Measurements from ENCODE around the gene AK4. TPM values are rescaled to one million over a fixed set of nuclear protein-coding genes. Genes with fewer than 3 reads are reported as not detected.
"Not testable (repeated sequence)": the region's sequence is repeated elsewhere in the genome, so short reads cannot be mapped to it uniquely, and the experiment has no call there.

AK4 gene
- total RNA-seq, 6 donors from 2014 or later: 0.44 to 7.0 (median 3.6) TPM

DNA sequence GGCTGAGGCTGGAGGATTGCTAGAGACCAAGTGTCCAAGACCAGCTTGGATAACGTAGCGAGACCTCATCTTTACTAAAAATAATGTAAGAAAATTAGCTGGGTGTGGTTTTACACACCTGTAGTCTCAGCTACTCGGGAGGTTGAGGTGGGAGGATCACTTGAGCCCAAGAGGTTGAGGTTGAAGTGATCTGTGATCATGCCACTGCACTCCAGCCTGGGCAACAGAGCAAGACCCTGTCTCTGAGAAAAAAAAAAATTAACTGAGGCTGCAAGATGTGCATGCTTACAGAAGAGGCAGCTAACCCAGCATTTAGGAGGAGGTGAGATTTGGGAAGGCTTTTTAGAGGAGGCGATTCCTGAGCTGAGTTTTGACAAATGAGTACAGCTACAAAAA lies 9.5 kb downstream of the AK4 start:
- H3K4me1 ChIP-seq: no peaks in the 10 kb centered on the region
- TF ChIP-seq POLR2A (IDR thresholded peaks at IDR 0.05) (no peak), EP300 (IDR thresholded peaks at IDR 0.05) (no peak), POLR2AphosphoS5 (IDR thresholded peaks at IDR 0.05) (no peak)
- TF ChIP-seq, protein P1, sequence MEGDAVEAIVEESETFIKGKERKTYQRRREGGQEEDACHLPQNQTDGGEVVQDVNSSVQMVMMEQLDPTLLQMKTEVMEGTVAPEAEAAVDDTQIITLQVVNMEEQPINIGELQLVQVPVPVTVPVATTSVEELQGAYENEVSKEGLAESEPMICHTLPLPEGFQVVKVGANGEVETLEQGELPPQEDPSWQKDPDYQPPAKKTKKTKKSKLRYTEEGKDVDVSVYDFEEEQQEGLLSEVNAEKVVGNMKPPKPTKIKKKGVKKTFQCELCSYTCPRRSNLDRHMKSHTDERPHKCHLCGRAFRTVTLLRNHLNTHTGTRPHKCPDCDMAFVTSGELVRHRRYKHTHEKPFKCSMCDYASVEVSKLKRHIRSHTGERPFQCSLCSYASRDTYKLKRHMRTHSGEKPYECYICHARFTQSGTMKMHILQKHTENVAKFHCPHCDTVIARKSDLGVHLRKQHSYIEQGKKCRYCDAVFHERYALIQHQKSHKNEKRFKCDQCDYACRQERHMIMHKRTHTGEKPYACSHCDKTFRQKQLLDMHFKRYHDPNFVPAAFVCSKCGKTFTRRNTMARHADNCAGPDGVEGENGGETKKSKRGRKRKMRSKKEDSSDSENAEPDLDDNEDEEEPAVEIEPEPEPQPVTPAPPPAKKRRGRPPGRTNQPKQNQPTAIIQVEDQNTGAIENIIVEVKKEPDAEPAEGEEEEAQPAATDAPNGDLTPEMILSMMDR (IDR thresholded peaks at IDR 0.05): no peak
- H3K36me3 ChIP-seq: no peaks in the 10 kb centered on the region
- no peak for ATAC-seq (ENCODE audit: low FRiP score in 2 of 2)
- DNase-seq: no peak
- H3K27me3 ChIP-seq: no peaks in the 10 kb centered on the region
- no peak overlapping the region for H3K27ac ChIP-seq
- WGBS, 2 donors: 86 to 90% methylated on average over 4 of the region's 4 CpGs
- no peaks in the 10 kb centered on the region for H3K9me3 ChIP-seq
- H3K4me3 ChIP-seq: no peak overlapping the region

DNA sequence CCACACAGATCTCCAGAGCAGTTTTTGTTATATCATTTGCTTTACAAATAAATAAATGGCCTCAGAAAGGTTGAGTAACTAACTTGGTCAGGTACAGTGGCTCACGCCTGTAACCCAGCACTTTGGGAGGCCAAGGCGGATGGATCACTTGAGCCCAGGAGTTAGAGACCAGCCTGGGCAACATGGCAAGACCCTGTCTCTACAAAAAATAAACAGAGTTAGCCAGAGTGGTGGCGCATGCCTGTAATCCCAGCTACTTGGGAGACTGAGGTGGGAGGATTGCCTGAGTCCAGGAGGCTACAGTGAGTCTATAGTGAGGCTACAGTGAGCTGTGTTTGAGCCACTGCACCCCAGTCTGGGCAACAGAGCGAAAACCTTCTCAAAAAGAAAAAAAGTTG lies 11.3 kb downstream of the AK4 start:
- H3K27me3 ChIP-seq; DNase-seq; ATAC-seq (ENCODE audit: low FRiP score in 2 of 2); H3K27ac ChIP-seq; H3K4me3 ChIP-seq; H3K4me1 ChIP-seq; H3K36me3 ChIP-seq; H3K9me3 ChIP-seq: not testable (repeated sequence)
- WGBS, 2 donors: 98 to 100% methylated on average over 4 of the region's 4 CpGs

GRCh38 chr1:65159801-65160523 lies 12.0 kb downstream of the AK4 start:
- H3K27ac ChIP-seq: no peak overlapping the region
- DNase-seq: no peak
- no peaks in the 10 kb centered on the region for H3K27me3 ChIP-seq
- TF ChIP-seq, protein P1 (IDR thresholded peaks at IDR 0.05): no peak
- TF ChIP-seq EP300 (IDR thresholded peaks at IDR 0.05): no peak
- TF ChIP-seq POLR2A (IDR thresholded peaks at IDR 0.05): no peak
- no peak for TF ChIP-seq POLR2AphosphoS5 (IDR thresholded peaks at IDR 0.05)
- WGBS, 2 donors: 92 to 95% methylated on average over 9 of the region's 9 CpGs
- H3K4me1 ChIP-seq: peaks cover 0 to under 1% (median 0%) of the 10 kb centered on the region in 4 donors
- no peaks in the 10 kb centered on the region for H3K36me3 ChIP-seq
- H3K4me3 ChIP-seq: no peak overlapping the region
- ATAC-seq (ENCODE audit: low FRiP score in 2 of 2): no peak
- H3K9me3 ChIP-seq: no peaks in the 10 kb centered on the region

- peaks cover 0 to 3% (median 0%) of the 10 kb centered on the region in 4 donors for H3K4me1 ChIP-seq
- H3K27me3 ChIP-seq: no peaks in the 10 kb centered on the region
- TF ChIP-seq EP300 (IDR thresholded peaks at IDR 0.05) (no peak), POLR2A (IDR thresholded peaks at IDR 0.05) (no peak), POLR2AphosphoS5 (IDR thresholded peaks at IDR 0.05) (no peak)
- TF ChIP-seq, protein P1 (IDR thresholded peaks at IDR 0.05): no peak
- no peaks in the 10 kb centered on the region for H3K9me3 ChIP-seq
- no peak overlapping the region for H3K4me3 ChIP-seq
- WGBS, 2 donors: 81 to 90% methylated on average over 11 of the region's 11 CpGs
- no peak overlapping the region for H3K27ac ChIP-seq
- ATAC-seq (ENCODE audit: low FRiP score in 2 of 2): no peak
- no peak for DNase-seq
- H3K36me3 ChIP-seq: no peaks in the 10 kb centered on the region
Measured at GRCh38 chr1:65163201-65163805, 15.3 kb downstream of the AK4 start.

- H3K36me3 ChIP-seq, H3K4me1 ChIP-seq: not testable (repeated sequence)
- WGBS, 2 donors: 90 to 95% methylated on average over 3 of the region's 3 CpGs
Measured at GRCh38 chr1:65164101-65164500, 16.1 kb downstream of the AK4 start.

GRCh38 chr1:65164633-65165032 lies 16.6 kb downstream of the AK4 start:
- ATAC-seq (ENCODE audit: low FRiP score in 2 of 2): no peak
- no peak for DNase-seq
- Histone ChIP-seq H3K4me3 (no peak overlapping the region), H3K4me1 (peaks cover 0 to 3% (median 0%) of the 10 kb centered on the region in 4 donors), H3K36me3 (no peaks in the 10 kb centered on the region), H3K9me3 (no peaks in the 10 kb centered on the region), H3K27ac (no peak overlapping the region), H3K27me3 (no peaks in the 10 kb centered on the region)
- TF ChIP-seq, protein P1 (IDR thresholded peaks at IDR 0.05): no peak
- TF ChIP-seq EP300 (IDR thresholded peaks at IDR 0.05): no peak
- TF ChIP-seq POLR2A (IDR thresholded peaks at IDR 0.05): no peak
- no peak for TF ChIP-seq POLR2AphosphoS5 (IDR thresholded peaks at IDR 0.05)

More at GRCh38 chr1:65164101-65164500, 16.1 kb downstream of the AK4 start:
- not testable (repeated sequence) for ATAC-seq (ENCODE audit: low FRiP score in 2 of 2); H3K9me3 ChIP-seq; H3K4me3 ChIP-seq; H3K27me3 ChIP-seq; H3K27ac ChIP-seq; DNase-seq

All from upper lobe of left lung (tissue), 6 donors.